Medulla oblongata (tissue), 1 donor: ENCODE data around the gene MYCBP2.
"Not testable (repeated sequence)": the region's sequence is repeated elsewhere in the genome, so short reads cannot be mapped to it uniquely, and the experiment has no call there.

Experiments
- DNase-seq: peaks from one replicate; pipeline ENCODE4 v3.0.0-alpha.2; 2015; ENCODE audit errors: extremely low spot score

The MYCBP2 gene

GRCh38 chr13:77300176-77301037, 26.5 kb downstream of the MYCBP2 start:
- DNase-seq = peak; percentile 67

GRCh38 chr13:77299587-77299986, 27.3 kb downstream of the MYCBP2 start:
- no peak for DNase-seq

GRCh38 chr13:77298426-77298825, 28.5 kb downstream of the MYCBP2 start:
- no peak for DNase-seq

- DNase-seq = no peak
Measured at GRCh38 chr13:77291774-77292173, 35.1 kb downstream of the MYCBP2 start.

- no peak for DNase-seq
Measured at GRCh38 chr13:77290342-77290741, 36.6 kb downstream of the MYCBP2 start.

GRCh38 chr13:77289851-77290250, 37.0 kb downstream of the MYCBP2 start:
- no peak for DNase-seq

- not testable (repeated sequence) for DNase-seq
Measured at GRCh38 chr13:77285632-77286031, 41.3 kb downstream of the MYCBP2 start.

GRCh38 chr13:77285098-77285497, 41.8 kb downstream of the MYCBP2 start:
- no peak for DNase-seq

GRCh38 chr13:77274126-77274525, 52.8 kb downstream of the MYCBP2 start:
- DNase-seq = no peak

GRCh38 chr13:77269141-77269540, 57.8 kb downstream of the MYCBP2 start:
- DNase-seq = no peak

- DNase-seq = peak; percentile 6
Measured at GRCh38 chr13:77267362-77267761, 59.5 kb downstream of the MYCBP2 start.

GRCh38 chr13:77265336-77265735, 61.6 kb downstream of the MYCBP2 start:
- no peak for DNase-seq

- no peak for DNase-seq
Measured at GRCh38 chr13:77262198-77262597, 64.7 kb downstream of the MYCBP2 start.

- no peak for DNase-seq
Measured at GRCh38 chr13:77250975-77251374, 75.9 kb downstream of the MYCBP2 start.

- DNase-seq = not testable (repeated sequence)
Measured at GRCh38 chr13:77245224-77245623, 81.7 kb downstream of the MYCBP2 start.

GRCh38 chr13:77239312-77239711, 87.6 kb downstream of the MYCBP2 start:
- no peak for DNase-seq

- no peak for DNase-seq
Measured at GRCh38 chr13:77235456-77236022, 91.4 kb downstream of the MYCBP2 start.

- DNase-seq = no peak
Measured at GRCh38 chr13:77233159-77233558, 93.7 kb downstream of the MYCBP2 start.

GRCh38 chr13:77230560-77230959, 96.3 kb downstream of the MYCBP2 start:
- DNase-seq = no peak

- no peak for DNase-seq
Measured at GRCh38 chr13:77225946-77226345, 100.9 kb downstream of the MYCBP2 start.

GRCh38 chr13:77222909-77223308, 104.0 kb downstream of the MYCBP2 start:
- DNase-seq = no peak

- DNase-seq = no peak
Measured at GRCh38 chr13:77222000-77222690, 104.7 kb downstream of the MYCBP2 start.

GRCh38 chr13:77219401-77219800, 107.5 kb downstream of the MYCBP2 start:
- no peak for DNase-seq
